ENCODE measurements around the gene LHFPL3.
A peak's percentile ranks its signal among the peaks of the same experiment; 100 is the strongest.
"Not testable (repeated sequence)": the region's sequence is repeated elsewhere in the genome, so short reads cannot be mapped to it uniquely, and the experiment has no call there.

Gene LHFPL3

DNA sequence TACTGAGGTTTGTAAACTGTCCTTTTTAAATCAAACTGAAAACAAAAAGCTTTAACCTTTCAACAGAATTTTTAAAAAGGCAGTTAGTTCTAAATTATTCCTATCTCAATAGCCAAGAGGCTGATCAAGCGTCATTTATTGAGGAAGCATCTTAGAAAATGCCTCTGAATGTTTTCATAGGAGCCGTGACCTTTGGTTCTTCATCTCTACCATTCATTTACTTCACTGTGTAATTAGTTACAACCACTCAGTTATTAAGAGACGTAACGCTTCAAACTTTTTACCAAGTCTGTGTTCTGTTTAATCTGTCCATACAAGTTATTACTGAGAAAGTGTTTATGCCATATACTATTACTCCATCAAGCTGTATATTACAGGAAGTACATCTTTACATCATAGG lies 578.2 kb downstream of the LHFPL3 start:
- no peak for DNase-seq

DNA sequence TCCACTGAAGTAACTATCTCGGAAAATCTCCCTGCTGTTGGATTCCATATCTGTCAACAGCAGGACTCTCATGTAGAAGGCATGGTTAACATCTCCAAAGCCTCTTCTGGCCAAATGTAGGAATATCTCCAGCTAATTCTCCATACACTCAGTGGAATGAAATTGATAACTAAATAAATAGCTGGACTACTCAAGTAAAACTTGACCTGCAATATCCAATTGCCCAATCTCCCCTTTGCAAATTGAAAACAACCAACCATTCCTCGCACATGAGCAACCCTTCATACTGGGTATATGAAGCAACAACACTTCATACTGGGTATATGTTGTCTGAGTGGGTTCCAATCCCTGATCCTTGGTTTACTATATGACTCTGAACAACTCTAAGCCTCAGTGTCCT lies 580.2 kb downstream of the LHFPL3 start:
- no peak for DNase-seq

DNA sequence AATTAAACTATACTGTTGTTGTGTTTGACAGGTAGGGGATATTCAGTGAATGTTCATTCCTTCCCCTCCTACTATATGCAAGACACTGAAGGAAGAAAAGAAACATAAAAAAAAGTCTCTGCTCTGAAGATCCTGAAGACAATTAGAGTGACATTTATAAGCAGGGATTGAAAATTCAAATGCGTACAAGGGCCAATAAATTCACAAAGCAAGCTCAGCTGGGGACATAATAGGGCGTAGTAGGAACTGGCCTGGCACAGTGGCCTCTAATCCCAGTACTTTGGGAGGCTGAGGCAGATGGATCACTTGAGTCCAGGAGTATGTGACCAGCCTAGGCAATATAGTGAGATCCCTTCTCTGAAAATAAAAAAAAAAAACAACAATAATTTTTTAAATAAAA lies 580.7 kb downstream of the LHFPL3 start:
- no peak for DNase-seq

DNA sequence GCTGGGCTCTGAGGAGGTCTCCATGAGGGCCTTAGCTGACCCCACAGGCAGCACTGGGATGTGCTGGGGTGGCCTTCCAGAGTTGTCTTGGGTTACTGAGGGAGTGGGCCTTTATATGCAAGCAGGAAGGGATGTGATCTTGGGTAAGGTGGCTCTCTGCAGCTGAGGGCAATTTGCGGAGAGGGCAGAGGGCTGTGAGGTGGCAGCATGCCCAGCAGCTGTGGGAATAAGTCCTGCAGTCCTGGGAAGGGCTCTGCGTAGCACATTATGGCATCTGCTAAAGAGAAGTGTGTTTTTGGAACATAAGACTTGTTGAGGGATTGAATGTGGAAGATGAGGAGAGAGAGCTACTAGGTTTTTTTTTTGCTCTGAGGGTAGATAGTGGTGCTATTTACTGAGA lies 586.0 kb downstream of the LHFPL3 start:
- no peak for DNase-seq

DNA sequence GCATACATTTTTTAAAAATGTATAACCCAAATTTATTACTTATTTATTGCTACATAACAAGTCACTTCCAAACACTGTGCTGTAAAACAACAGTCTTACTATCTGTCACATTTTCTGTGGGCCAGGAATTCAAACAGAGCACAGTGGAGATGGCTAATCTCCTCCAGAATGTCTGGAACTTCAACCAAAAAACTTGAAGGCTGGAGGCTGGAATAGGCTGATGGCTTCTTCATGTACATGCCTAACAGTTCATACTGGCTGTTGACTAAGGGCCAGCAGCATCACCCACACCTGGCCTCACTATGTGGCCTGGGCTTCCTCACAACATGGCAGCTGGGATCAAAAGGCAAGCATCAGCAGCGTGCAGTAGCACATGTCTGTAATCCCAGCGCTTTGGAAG lies 593.2 kb downstream of the LHFPL3 start:
- DNase-seq = no peak

DNA sequence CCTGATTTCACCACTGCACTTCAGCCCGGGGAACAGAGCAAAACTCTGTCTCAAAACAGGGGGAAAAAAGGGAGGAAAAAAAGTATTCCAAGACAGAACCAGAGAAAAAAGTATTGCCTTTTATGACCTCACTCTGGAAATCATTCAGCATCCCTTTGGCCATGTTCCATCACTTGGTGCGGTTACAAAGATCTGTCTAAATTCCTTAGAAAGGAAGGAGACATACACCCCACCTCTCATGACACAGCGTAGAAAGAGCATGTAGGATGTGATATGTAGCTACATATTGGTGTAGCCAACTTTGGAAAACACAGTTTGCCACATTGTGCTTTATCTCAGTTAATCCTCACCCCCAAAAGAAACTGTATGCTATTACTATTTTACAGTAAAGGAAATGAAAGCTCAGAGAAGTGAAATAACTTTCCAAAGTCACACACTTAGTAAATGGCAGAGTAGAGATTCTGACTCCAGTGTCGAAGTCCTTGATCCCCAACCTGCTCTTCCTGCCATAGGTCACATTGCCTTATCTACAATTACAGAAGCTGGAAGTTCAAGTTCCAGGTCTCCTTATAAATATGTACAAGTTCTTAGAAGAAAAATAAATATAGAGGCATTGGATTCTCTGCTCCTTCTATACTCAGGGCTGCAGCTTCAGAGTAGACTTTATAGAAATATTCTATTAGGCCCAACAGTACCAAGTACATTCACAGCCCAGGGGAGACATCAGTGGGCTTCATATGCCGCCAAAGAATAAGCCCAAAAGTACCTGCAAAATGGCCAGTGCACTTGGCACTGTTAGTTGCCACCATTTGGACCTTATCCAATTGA lies 594.0 kb downstream of the LHFPL3 start:
- DNase-seq = no peak

DNA sequence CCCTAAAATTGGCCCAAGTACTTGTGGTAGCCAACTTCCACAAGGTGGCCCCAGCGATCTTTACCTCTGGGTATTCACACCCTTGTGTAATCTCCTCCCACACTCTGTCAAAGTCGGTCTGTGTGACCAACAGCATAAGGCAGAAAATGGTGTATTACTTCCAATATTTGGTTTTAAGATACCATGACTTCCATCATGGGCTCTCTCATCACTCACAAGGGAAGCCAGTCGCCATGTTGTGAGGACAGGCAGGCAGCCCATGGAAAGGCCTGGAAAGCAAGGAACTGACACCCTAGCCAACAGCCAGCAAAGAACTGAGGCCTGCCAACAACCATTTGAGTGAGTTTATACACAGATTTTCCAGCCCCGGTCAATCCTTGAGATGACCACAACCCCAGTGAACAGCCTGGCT lies 594.6 kb downstream of the LHFPL3 start:
- peak; percentile 35 to 67 (median 50) for DNase-seq

DNA sequence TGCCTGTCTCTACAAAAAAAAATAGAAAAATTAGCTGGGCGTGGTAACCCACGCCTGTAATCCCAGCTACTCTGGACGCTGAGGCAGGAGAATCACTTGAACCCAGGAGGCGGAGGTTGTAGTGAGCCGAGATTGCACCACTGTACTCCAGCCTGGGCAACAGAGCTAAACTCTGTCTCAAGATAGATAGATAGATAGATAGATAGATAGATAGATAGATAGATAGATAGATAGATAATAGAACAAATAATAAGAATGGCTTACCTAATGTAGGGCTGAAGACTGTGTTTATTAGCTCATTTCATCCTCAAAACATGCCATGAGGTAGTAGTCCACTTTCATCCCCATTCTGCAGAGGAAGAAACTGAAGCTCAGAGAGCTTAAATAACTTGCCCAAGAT lies 597.8 kb downstream of the LHFPL3 start:
- not testable (repeated sequence) for DNase-seq

DNA sequence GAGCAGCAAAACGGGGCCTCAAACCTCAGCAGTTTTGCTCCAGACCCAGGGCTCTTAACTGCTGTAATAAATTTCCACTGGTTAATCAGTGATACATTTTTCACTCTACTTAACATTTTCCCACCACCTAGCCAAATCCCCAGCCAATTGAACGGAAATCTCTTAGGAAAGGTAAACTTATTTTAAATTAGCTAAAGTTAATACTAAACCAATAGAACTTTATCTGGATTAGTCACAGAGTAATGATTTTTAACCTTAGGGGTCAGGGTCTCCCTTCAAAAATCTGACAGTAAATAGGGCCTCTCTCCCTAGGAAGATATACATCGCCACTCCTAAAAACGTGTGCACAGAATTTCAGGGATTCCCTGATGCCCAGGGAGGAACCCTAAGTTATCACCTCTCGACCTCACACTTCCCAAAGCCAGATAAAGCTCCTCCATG lies 598.2 kb downstream of the LHFPL3 start:
- DNase-seq = no peak

DNA sequence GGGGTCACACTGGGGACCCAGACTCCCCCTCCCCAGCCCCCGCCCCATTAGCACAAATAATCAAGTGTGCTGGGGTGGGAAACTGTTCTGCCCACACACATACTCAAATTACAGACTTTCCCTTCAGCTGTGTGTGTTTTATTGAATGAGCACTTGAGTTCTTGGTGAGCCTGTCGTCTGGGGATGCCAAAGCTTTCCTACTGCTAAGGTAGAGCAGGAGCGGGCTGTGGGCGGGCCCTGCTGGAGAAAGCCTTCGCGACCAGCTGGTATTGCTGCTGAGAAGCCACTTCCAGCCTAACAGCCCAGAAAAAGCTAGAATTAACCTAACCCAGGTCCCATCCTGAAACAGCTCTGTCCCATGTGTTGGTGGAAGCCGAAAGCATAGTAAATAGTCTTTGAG lies 598.7 kb downstream of the LHFPL3 start:
- DNase-seq = no peak

DNA sequence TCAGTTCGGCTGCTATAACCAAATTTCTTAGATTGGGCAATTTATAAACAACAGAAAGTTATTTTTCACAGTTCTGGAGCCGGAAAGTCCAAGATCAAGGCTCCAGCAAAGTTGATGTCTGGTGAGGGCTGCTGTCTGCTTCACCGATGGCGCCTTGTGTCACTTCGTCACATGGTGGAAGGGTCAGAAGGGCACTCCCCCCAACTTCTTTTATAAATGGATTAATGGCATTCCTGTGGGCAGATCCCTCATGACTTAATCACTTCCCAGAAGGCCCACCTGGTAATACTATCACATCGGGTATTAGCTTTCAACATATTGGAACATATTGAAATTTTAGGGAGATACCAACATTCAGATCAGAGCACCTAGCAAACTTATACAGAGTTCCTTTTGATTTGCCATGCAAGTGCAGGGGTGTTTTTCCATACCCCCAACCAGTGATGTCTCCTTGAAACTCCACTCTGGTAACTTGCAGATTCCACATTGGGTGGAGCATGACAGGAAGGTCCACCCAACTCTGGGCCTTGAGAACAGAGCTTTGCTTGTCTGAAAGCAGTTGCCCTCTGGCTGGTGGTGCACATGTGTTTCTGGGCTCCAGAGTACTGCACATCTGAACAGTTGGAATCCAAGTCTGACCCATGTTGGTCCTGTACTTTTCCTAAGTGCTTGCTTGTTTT lies 600.5 kb downstream of the LHFPL3 start:
- DNase-seq = no peak

DNA sequence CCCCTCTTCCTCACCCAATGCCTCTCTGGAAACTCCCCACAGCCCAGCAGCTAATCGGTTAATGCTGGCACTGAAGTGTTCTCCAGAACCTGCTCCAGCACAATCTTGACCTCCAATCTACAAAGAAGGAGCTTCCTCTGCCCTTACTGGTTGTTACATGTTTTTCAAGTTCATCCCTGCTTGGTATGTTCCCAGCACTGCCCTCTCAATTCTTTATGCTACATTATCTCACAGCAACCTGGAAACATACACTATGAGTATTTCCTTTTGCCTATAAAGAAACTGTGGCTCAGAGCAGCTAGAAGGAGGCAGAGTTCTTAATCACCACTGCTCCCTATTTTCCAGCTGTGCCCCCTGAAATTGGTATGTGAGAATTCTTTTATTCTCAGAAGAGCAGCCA lies 601.5 kb downstream of the LHFPL3 start:
- DNase-seq = no peak

DNA sequence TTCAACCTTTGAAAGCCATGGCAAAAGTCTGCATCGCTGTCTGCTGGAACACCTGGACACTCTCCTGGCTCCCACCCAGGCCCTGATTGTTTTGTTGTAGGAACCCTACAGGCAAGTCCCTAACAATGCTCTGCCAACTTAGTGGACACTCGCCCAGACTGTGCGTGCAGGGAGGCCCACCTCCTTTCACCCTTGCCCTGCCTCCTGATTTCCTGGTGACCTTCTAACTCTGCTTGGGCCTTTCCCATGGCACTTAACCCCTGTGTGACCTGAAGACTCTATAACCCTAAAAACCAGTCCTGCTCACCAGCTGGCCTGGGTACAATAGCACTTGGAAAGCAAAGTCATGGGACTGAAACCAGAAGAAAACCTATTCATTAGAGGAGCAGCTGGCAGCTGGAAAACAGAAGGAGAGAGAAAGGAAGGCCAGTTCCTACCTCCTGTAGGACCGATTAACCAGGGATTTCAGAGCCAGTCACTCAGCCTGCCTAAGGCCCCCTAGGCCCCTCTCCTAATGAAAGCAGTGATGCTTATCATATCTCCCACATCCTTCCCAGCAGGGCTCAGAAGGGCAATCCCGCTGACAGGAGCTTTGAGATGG lies 602.9 kb downstream of the LHFPL3 start:
- DNase-seq = no peak

DNA sequence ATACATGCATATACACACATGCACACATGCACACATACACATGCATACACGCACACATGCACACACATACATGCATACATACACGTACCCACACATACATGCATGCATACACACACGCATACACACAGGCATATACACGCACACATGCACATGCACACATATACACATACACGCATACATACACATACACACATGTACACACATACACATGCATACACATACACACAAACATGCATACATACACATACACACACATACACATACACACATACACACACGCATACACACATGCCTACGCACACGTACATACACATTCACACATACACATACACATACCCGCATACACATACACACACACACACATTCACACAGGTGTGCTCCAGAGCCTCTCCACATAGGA lies 604.6 kb downstream of the LHFPL3 start:
- DNase-seq = no peak

DNA sequence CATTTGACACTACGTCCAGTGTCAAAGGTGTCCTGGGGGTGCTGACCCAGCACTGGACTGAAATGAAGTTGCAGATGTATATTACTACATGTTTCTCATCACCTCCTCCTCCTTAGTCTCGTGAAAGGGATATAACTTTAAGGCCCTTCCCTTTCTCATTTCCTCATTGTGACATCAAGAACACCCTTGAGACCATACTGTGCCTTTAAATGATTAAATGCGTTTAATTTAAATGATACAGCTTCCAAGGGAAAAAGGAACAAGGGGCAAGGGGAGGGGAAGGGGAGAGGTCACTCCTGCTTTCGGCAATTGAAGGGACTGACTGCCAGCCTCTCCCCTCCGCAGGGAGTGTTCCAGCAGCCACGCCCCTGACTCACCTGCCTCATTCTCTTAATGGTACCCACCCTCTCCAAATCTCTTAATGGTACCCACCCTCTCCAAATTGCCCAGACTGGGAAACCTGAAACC lies 605.2 kb downstream of the LHFPL3 start:
- DNase-seq = no peak

DNA sequence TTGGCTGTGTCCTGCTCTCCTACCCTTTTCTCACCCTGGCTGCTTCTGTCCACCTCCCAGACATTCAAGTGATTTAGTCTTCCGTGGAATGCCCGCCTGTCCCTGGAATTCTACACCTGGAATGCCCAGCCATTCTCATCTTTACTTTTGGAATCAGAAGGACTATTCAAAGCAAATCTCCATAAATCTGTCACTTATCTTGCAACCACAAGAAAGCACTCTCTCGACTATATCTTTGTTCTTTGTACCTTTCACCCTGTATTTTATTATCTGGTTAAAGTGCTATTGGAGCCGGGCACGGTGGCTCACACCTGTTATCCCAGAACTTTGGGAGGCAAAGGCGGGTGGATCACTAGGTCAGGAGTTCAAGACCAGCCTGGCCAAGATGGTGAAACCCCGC lies 606.3 kb downstream of the LHFPL3 start:
- DNase-seq = no peak

DNA sequence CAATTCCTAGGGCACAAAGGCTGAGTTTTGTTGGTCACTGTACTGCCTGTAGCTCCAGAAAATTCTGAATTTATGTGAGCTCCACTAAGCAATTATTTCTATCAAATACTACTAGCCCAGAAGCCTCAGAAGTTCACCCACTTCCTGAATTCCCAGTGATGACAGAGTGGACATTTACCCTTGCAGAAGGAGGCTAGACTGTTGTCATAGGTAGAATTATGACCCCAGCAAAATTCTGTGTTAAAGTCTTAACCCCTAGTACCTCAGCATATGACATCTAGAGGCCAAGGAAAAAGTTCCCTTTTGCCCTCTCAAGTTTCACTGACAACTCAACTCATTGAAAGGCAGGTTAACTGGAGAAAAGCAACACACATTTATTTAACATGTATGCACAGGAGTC lies 606.9 kb downstream of the LHFPL3 start:
- DNase-seq = no peak

DNA sequence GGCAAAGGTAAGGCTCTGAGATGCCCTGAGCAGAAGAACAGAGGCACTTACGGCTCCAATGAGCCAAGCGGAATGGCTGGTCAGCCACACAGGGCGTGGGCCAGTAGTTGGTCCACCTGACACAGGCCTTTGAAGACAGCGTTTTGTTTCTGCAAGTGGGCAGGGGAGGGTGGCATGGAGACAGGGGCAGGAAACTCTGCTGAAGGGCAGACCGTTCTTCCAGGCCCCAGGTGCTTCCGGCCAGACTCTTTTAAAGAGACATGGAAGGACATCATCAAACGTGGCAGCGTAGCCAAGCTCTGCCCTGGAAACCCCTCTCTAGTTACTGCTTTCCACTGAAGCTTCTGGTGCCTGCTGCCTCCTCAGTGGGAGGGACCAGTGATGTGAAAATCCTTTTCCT lies 608.1 kb downstream of the LHFPL3 start:
- no peak for DNase-seq

DNA sequence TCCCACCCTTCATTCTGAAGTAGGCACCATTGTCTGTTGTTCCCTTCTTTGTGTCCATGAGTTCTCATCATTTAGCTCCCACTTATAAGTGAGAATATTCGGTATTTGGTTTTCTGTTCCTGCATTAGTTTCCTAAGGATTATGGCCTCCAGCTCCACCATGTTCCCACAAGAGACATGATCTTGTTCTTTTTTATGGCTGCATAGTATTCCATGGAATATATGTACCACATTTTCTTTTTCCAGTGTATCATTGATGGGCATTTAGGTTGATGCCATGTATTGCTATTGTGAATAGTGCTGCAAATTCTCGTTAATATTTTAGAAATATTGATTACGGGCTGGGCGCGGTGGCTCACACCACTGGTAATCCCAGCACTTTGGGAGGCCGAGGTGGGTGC lies 609.1 kb downstream of the LHFPL3 start:
- not testable (repeated sequence) for DNase-seq

DNA sequence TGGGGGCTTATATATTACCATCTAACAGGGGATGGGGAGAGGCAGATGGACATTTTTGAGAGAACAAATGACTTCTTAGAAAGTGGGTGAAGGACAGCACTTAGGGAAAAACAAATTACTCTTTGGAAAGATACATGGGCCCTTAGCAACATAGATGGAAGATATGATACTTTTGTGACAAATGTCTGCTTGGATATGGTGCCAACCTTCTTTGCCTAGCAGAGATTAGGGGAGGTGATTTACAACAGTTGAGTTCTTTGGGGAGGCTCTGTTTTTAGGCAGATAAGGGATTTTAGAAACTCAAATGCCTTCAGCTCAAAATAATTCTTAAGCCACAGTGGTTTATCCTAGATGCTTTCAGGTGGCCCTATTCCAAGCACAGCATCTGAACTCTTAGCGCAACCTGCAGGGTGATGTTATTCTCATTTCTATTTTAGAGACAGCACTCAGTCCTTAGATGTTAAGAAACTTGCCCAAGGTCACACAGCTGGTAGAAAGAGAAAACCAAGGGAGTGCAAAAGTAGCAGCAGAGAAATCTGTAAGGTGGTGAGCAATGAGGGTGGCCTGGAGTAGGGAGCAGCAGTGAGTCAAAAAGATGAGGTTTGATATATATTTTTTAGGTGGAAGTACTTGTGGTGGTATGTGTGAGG lies 610.5 kb downstream of the LHFPL3 start:
- DNase-seq = no peak

DNA sequence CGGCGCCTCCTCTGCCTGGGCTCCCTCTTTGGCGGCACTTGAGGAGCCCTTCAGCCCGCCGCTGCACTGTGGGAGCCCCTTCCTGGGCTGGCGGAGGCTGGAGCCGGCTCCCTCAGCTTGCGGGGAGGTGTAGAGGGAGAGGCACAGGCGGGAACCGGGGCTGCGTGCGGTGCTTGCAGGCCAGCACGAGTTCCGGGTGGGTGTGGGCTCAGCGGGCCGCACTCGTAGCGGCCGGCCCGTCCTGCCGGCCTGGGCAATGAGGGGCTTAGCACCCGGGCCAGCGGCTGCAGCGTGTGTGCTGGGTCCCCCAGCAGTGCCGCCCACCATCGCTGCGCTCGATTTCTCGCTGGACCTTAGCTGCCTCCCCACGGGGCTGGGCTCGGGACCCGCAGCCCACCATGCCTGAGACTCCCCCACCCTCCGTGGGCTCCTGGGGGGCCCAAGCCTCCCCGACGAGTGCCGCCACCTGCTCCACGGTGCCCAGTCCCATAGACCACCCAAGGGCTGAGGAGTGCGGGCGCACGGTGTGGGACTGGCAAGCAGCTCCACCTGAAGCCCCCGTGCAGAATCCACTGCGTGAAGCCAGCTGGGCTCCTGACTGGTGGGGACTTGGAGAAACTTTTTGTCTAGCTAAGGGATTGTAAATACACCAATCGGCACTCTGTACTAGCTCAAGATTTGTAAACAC lies 611.8 kb downstream of the LHFPL3 start:
- DNase-seq = no peak

DNA sequence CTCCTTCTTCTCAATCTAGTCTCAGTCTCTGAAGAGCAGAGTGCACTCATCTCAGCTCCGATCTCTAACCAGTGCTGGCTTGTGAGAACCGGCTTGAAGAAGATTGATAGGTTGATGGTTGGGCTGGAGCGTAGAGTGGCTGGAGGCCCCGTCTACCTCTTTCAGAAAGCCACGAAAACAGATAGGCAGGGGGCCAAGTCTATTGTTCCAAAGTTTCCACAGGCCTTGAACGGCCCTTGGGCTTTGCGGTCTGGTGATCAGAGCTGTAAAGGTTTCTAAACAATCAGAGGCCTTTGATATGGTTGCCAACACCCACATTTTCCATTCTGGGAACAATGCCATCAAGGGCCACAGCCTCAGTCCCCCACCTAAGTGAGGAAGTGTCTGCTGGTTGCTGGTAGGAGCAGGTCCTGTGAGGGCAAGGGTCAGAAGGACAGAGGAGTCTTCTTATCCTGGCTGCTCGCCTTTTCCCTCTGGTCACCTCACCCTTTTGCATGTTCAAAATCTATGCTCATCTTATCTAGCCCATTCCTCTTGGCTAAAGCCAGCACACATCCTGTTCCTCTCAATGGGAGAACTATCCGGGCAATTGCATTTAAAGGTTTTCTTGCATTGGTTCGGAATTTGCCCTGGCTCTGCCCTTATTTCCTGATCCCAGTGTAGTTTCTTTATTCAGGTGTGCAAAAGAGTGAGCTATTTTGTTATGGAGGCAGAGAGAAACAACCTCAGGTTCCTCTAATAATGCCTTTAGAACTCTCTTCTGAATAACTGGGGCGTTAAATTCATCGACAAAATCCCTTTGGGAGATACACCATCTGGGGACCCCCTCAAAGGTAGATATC lies 615.3 kb downstream of the LHFPL3 start:
- DNase-seq = peak; percentile 45 to 79 (median 68)
